GM12891 (cell line): Measurements from ENCODE around the gene DOCK8.

Source experiments
- PAX5 ChIP-seq: IDR thresholded peaks from 2 replicates; pipeline ENCODE4 v1.6.1; 2011; ENCODE audit warnings: low read length, moderate library complexity, mild to moderate bottlenecking; ENCODE audit not compliant: insufficient read depth, severe bottlenecking
- POLR2A ChIP-seq: IDR thresholded peaks from 2 replicates; pipeline ENCODE4 v1.6.1; 2011; ENCODE audit warnings: low read depth, low read length, control low read depth
- POLR2AphosphoS5 ChIP-seq: IDR thresholded peaks from 2 replicates; pipeline ENCODE4 v1.6.1; 2011; ENCODE audit warnings: low read depth, low read length, control low read depth
- SPI1 ChIP-seq: IDR thresholded peaks from 2 replicates; pipeline ENCODE4 v1.6.1; 2011; ENCODE audit warnings: low read depth, low read length, control low read depth

DNA sequence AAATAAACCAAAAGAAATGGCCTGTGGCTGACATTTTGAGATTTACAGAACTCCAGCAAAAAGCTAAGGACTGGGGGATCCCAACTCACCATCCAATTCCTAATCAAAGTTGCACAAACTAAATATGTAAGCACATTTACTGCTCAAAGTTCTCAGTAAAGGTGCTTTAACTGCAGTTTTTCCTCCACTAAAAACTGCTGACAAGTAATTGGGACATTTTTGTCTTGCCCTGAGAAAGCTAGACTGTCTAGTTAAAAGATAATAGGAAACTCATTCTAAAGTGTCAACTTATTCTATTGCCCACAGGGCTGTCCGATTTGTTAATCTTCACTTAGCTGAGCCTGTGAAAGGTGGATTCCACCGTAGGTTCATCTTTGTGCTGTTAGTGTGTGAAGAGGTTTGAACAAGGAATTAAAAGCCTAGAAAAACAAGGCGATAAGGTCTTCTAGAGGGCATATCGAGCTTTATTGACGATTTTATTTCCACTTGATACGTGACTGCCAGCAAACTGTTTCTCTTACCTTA is 1.0 kb downstream of the DOCK8 start:
- TF ChIP-seq POLR2AphosphoS5, result no peak
- TF ChIP-seq SPI1, result no peak
- TF ChIP-seq PAX5, result no peak
- TF ChIP-seq POLR2A, result no peak
